PC-9 (cell line): ENCODE measurements around the gene SMIM1.

Source experiments
- EZH2 ChIP-seq: fragments of 200-600 bp; sonication (generic); IDR thresholded peaks from 2 replicates; pipeline ENCODE4 v1.8.0; 2017; ENCODE audit warnings: antibody characterized with exemption, low read depth
- TF ChIP-seq, protein P1 (sequence below): fragments of 200-600 bp; sonication (generic); conservative IDR thresholded peaks from 2 replicates; pipeline ENCODE4 v1.6.1; 2017; ENCODE audit warnings: mixed run types, antibody characterized with exemption, mild to moderate bottlenecking, moderate library complexity

DNA sequence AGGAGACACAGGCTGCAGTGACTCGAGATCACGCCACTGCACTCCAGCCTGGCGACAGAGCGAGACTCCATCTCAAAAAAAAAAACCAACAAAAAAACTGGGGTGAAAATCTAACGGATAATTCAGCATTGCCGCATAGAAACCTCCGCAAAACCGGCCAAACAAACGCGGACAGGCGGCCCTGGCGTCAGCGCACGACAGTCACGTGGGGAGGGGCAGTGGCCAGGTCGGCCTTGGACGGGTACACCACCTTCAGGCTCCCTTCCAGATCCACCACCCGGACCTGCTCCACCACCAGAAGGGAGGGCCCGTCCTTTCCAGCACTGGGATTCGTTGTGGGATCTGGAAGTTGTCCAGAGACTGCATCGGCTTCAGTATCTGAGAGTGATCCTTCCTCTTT, 8.4 kb downstream of the SMIM1 start:
- TF ChIP-seq, protein P1, sequence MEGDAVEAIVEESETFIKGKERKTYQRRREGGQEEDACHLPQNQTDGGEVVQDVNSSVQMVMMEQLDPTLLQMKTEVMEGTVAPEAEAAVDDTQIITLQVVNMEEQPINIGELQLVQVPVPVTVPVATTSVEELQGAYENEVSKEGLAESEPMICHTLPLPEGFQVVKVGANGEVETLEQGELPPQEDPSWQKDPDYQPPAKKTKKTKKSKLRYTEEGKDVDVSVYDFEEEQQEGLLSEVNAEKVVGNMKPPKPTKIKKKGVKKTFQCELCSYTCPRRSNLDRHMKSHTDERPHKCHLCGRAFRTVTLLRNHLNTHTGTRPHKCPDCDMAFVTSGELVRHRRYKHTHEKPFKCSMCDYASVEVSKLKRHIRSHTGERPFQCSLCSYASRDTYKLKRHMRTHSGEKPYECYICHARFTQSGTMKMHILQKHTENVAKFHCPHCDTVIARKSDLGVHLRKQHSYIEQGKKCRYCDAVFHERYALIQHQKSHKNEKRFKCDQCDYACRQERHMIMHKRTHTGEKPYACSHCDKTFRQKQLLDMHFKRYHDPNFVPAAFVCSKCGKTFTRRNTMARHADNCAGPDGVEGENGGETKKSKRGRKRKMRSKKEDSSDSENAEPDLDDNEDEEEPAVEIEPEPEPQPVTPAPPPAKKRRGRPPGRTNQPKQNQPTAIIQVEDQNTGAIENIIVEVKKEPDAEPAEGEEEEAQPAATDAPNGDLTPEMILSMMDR, result no peak
- TF ChIP-seq EZH2, result no peak
